GM23248 (cell line): Measurements from ENCODE around the gene RRP9. TPM values are rescaled to one million over a fixed set of nuclear protein-coding genes. Genes with fewer than 3 reads are reported as not detected.
A peak's percentile ranks its signal among the peaks of the same experiment; 100 is the strongest.

Source experiments
- DNase-seq: peaks from one replicate; pipeline ENCODE4 v3.0.0-alpha.2; 2015
- H2AFZ ChIP-seq: fragments of 200-600 bp; sonication (generic); 2 replicates; pipeline ENCODE4 v1.6.1; 2016; ENCODE audit warnings: antibody characterized with exemption
- H3F3A ChIP-seq: fragments of 200-600 bp; sonication (generic); 2 replicates; pipeline ENCODE4 v1.6.1; 2016; ENCODE audit warnings: mild to moderate bottlenecking, antibody characterized with exemption, mixed run types; ENCODE audit not compliant: insufficient read depth
- H3K27ac ChIP-seq: fragments of 200-600 bp; sonication (generic); 2 replicates; pipeline ENCODE4 v1.5.1; 2016; ENCODE audit warnings: mild to moderate bottlenecking
- H3K27me3 ChIP-seq: fragments of 200-600 bp; sonication (generic); replicated peaks from 2 replicates; pipeline ENCODE4 v1.6.1; 2016; ENCODE audit warnings: mild to moderate bottlenecking; ENCODE audit not compliant: insufficient read depth
- H3K36me3 ChIP-seq: fragments of 200-600 bp; sonication (generic); 2 replicates; pipeline ENCODE4 v1.6.1; 2016; ENCODE audit warnings: low read depth, mild to moderate bottlenecking
- H3K4me1 ChIP-seq: fragments of 200-600 bp; sonication (generic); 2 replicates; pipeline ENCODE4 v1.6.1; 2016; ENCODE audit warnings: mild to moderate bottlenecking; ENCODE audit not compliant: insufficient read depth
- H3K4me2 ChIP-seq: fragments of 200-600 bp; sonication (generic); one replicate; pipeline ENCODE4 v1.6.1; 2016; ENCODE audit warnings: mild to moderate bottlenecking; ENCODE audit not compliant: unreplicated experiment
- H3K4me3 ChIP-seq: fragments of 200-600 bp; sonication (generic); 2 replicates; pipeline ENCODE4 v1.5.1; 2016; ENCODE audit warnings: mild to moderate bottlenecking
- H3K79me2 ChIP-seq: fragments of 200-600 bp; sonication (generic); 2 replicates; pipeline ENCODE4 v1.6.1; 2016; ENCODE audit warnings: mild to moderate bottlenecking; ENCODE audit not compliant: insufficient read depth
- H3K9ac ChIP-seq: fragments of 200-600 bp; sonication (generic); 2 replicates; pipeline ENCODE4 v1.6.1; 2016; ENCODE audit warnings: mild to moderate bottlenecking
- H3K9me2 ChIP-seq: fragments of 200-600 bp; sonication (generic); 2 replicates; pipeline ENCODE4 v1.6.1; 2016; ENCODE audit warnings: mixed run types, mild to moderate bottlenecking, moderate library complexity; ENCODE audit not compliant: insufficient read depth
- H3K9me3 ChIP-seq: fragments of 200-600 bp; sonication (generic); one replicate; pipeline ENCODE4 v1.6.1; 2017; ENCODE audit warnings: low read depth
- H4K20me1 ChIP-seq: fragments of 200-600 bp; sonication (generic); 2 replicates; pipeline ENCODE4 v1.6.0; 2016; ENCODE audit not compliant: insufficient read depth
- EZH2 ChIP-seq: fragments of 200-600 bp; sonication (generic); IDR thresholded peaks from 2 replicates; pipeline ENCODE4 v1.6.1; 2018; ENCODE audit warnings: antibody characterized with exemption, mild to moderate bottlenecking; ENCODE audit not compliant: insufficient read depth, poor library complexity, severe bottlenecking
- EZH2phosphoT487 ChIP-seq: fragments of 200-600 bp; sonication (generic); IDR thresholded peaks from 2 replicates; pipeline ENCODE4 v1.6.1; 2018; ENCODE audit warnings: antibody characterized with exemption, moderate library complexity, mild to moderate bottlenecking, low read depth; ENCODE audit not compliant: insufficient read depth
- WGBS, 2 experiments: methylation state at CpG; one replicate each; pipeline ENCODE4 v1.1.6; 2015 to 2017; ENCODE audit warnings: low lambda C conversion rate in 2 of 2, low coverage in 1 of 2; ENCODE audit errors: missing lambda C conversion rate in 2 of 2; 5-methylcytosine and 5-hydroxymethylcytosine counted together
- in situ Hi-C: fragments of 300-500 bp; cut with MboI; formaldehyde crosslinking; loops from 2 replicates; pipeline ENCODE4 v1.15.0; 2020
- polyA plus RNA-seq: library from polyadenylated mRNA; unstranded; fragments of >200 nt; fragmentation: Nextera tagmentation; extraction: Ambion mirVana; gene quantifications from 2 replicates; pipeline ENCODE4 v1.2.1, GENCODE V29; 2016
- total RNA-seq: library from RNA; depleted of rRNA; stranded (reverse); fragments of >200 nt; shearing (Covaris generic); gene quantifications from 2 replicates; pipeline ENCODE4 v1.2.3, GENCODE V29; 2014

The RRP9 gene
- total and polyA plus RNA-seq, 2 experiments from 2014 or later = 27.5 to 28.4 TPM

- peak; percentile 72 for DNase-seq
- in situ Hi-C loops = no loop called here
- H3K9me2 ChIP-seq = no peaks in the 10 kb centered on the region
- H3K79me2 ChIP-seq = peaks cover 39% of the 10 kb centered on the region
- no peak for TF ChIP-seq EZH2
- TF ChIP-seq EZH2phosphoT487 = no peak
- no peaks in the 10 kb centered on the region for H3K27me3 ChIP-seq
- H3K4me3 ChIP-seq = peak overlapping the region; percentile 92
- H3K9me3 ChIP-seq = no peaks in the 10 kb centered on the region
- no peaks in the 10 kb centered on the region; the same call in 1 of the 2 replicates for H3K36me3 ChIP-seq
- H3K4me1 ChIP-seq = peaks cover 20% of the 10 kb centered on the region
- H3F3A ChIP-seq = peaks cover 13% of the 10 kb centered on the region; the same call in 1 of the 2 replicates
- H2AFZ ChIP-seq = peak overlapping the region; percentile 76
- H3K27ac ChIP-seq = peak overlapping the region; percentile 69
- no peaks in the 10 kb centered on the region for H4K20me1 ChIP-seq
- peak overlapping the region; percentile 89 for H3K9ac ChIP-seq
- H3K4me2 ChIP-seq = peak overlapping the region; percentile 95
- WGBS, 2 experiments = 19 to 24% methylated on average over 13 of the region's 13 CpGs
Observed at GRCh38 chr3:51940648-51941462, 849 bp downstream of the RRP9 start.

GRCh38 chr3:51938780-51939425 is 2.8 kb downstream of the RRP9 start:
- DNase-seq = no peak
- H3K4me1 ChIP-seq = peaks cover 20% of the 10 kb centered on the region
- no peaks in the 10 kb centered on the region for H3K9me3 ChIP-seq
- H3K9me2 ChIP-seq = no peaks in the 10 kb centered on the region
- no peak overlapping the region for H3K9ac ChIP-seq
- H3K4me2 ChIP-seq = no peak overlapping the region
- H3F3A ChIP-seq = peaks cover 13% of the 10 kb centered on the region; the same call in 1 of the 2 replicates
- 92 to 94% methylated on average over 9 of the region's 9 CpGs for WGBS, 2 experiments
- H2AFZ ChIP-seq = no peak overlapping the region
- H4K20me1 ChIP-seq = no peaks in the 10 kb centered on the region
- peaks cover 39% of the 10 kb centered on the region for H3K79me2 ChIP-seq
- no peaks in the 10 kb centered on the region; the same call in 1 of the 2 replicates for H3K36me3 ChIP-seq
- H3K4me3 ChIP-seq = no peak overlapping the region
- H3K27ac ChIP-seq = no peak overlapping the region
- no peaks in the 10 kb centered on the region for H3K27me3 ChIP-seq
- in situ Hi-C loops = no loop called here
- TF ChIP-seq EZH2phosphoT487 (no peak), EZH2 (no peak)

GRCh38 chr3:51937611-51938450 is 3.9 kb downstream of the RRP9 start:
- Histone ChIP-seq H3K9ac (no peak overlapping the region), H3K4me2 (no peak overlapping the region), H3F3A (peaks cover 13% of the 10 kb centered on the region; the same call in 1 of the 2 replicates), H3K4me3 (no peak overlapping the region), H2AFZ (no peak overlapping the region), H3K36me3 (no peaks in the 10 kb centered on the region; the same call in 1 of the 2 replicates), H3K79me2 (peaks cover 39% of the 10 kb centered on the region), H3K9me2 (no peaks in the 10 kb centered on the region), H3K4me1 (peaks cover 13% of the 10 kb centered on the region), H3K27ac (no peak overlapping the region), H3K27me3 (no peaks in the 10 kb centered on the region), H3K9me3 (no peaks in the 10 kb centered on the region), H4K20me1 (no peaks in the 10 kb centered on the region)
- TF ChIP-seq EZH2 = no peak
- TF ChIP-seq EZH2phosphoT487 = no peak
- in situ Hi-C loops = no loop called here
- no peak for DNase-seq
- WGBS, 2 experiments = 92 to 94% methylated on average over 13 of the region's 13 CpGs

GRCh38 chr3:51937014-51937413 is 4.7 kb downstream of the RRP9 start:
- no peak overlapping the region for H2AFZ ChIP-seq
- H3K27me3 ChIP-seq = no peaks in the 10 kb centered on the region
- TF ChIP-seq EZH2 = no peak
- no peak for TF ChIP-seq EZH2phosphoT487
- no peaks in the 10 kb centered on the region; the same call in 1 of the 2 replicates for H3K36me3 ChIP-seq
- H3K4me2 ChIP-seq = no peak overlapping the region
- H3K4me1 ChIP-seq = peaks cover 9% of the 10 kb centered on the region; the same call in 1 of the 2 replicates
- 62 to 69% methylated on average over 9 of the region's 9 CpGs for WGBS, 2 experiments
- no peak overlapping the region for H3K27ac ChIP-seq
- peak; percentile 20 for DNase-seq
- H3K4me3 ChIP-seq = no peak overlapping the region
- no peaks in the 10 kb centered on the region for H4K20me1 ChIP-seq
- peaks cover 13% of the 10 kb centered on the region; the same call in 1 of the 2 replicates for H3F3A ChIP-seq
- no peaks in the 10 kb centered on the region for H3K9me2 ChIP-seq
- in situ Hi-C loops = no loop called here
- H3K9ac ChIP-seq = no peak overlapping the region
- H3K79me2 ChIP-seq = peaks cover 39% of the 10 kb centered on the region
- H3K9me3 ChIP-seq = no peaks in the 10 kb centered on the region
